Measurements from ENCODE around the gene SLC39A5.

DNA sequence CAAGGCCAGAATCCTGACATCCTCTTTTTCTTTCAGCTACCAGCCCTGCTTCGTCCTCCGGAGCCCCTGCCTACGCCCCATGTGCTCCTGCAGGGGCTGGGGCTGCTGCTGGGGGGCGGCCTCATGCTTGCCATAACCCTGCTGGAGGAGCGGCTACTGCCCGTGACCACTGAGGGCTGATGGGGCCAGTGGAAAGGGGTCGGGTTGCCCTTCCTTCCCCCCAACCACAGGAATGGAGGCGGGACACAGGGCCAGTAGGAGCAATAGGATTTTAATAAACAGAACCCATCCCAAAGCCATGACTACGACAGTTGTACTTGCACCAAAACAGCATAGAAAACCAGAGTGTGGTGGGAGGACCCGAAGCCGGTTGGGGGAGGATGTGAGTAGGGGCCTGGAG is 7.7 kb downstream of the SLC39A5 start:
- TF ChIP-seq POLR2AphosphoS5 (IDR thresholded peaks at IDR 0.05; ENCODE audit: borderline replicate concordance, low read depth, low read length) (no peak), EZH2 (IDR thresholded peaks at IDR 0.05) (no peak), FOXP2 (optimal IDR thresholded peaks at IDR 0.05; ENCODE audit: control extremely low read depth, extremely low read length, insufficient read depth) (no peak)
